ENCODE data around the gene COX4I2. TPM values are rescaled to one million over a fixed set of nuclear protein-coding genes. Genes with fewer than 3 reads are reported as not detected.
A peak's percentile ranks its signal among the peaks of the same experiment; 100 is the strongest.
"Not testable (repeated sequence)": the region's sequence is repeated elsewhere in the genome, so short reads cannot be mapped to it uniquely, and the experiment has no call there.

The COX4I2 gene
- total RNA-seq, 1 donor from 2014 or later, result 0.96 TPM

- ATAC-seq, result no peak
Measured at GRCh38 chr20:31654534-31654933, 16.8 kb downstream of the COX4I2 start.

DNA sequence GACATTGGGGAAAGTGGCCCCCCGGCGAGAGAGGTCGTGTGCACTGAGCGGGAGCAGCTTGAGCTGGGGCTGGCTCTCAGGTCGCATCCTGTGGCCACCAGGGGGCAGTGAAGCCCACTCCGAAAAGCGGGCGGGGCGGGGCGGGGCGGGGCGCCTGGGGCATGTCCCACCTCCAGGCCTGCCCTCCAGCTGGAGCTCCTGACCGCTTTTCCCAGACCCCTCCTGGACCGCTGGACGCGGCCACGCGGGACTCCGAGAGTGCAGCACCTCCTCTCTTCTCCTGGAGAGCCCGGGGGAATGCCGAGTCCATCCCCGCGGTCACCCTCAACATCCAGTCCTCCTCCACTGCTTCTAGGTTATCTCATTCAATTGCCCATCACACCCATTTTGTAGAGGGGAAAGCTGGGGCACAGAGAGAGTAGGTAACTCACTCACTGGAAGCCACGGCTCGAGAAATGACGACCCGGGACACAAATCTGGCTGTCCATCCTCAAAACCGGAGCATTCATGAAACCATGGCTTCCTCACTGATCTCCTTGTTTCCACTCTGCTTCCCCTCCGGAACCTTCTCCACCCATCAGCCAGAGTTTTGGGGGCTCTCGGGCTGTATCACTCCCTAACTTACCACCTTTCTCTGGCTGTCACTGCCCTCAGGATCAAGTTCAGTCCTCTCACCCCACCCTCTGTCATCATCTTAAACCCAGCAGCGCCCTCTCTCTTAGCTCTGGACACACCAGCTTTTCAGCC, 24.1 kb downstream of the COX4I2 start:
- ATAC-seq, result peak; percentile 84

DNA sequence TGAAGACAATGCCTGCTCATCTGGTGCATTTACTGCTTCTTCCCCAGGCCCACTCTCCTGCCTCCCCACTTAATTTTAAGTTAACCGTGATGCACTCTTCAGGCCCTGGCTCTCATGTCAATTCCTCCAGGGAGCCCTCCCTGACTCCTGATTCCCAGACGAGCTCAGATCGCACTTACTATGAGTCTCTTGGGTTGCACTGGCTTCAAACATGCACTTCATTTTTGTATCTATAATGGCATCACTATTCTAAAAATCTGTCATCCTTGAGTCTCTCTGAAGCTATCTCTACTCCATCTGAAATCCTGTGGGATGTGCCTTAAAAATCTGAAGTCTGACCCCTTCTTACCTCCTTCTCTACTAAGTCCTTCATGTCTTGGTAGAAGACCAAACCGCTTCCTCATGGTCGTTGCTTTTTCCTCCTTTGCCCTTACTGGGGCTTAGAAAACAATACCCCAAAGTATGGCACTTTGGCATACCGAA, 24.7 kb downstream of the COX4I2 start:
- no peak for ATAC-seq

- no peak for ATAC-seq
Measured at GRCh38 chr20:31663524-31663837, 25.8 kb downstream of the COX4I2 start.

DNA sequence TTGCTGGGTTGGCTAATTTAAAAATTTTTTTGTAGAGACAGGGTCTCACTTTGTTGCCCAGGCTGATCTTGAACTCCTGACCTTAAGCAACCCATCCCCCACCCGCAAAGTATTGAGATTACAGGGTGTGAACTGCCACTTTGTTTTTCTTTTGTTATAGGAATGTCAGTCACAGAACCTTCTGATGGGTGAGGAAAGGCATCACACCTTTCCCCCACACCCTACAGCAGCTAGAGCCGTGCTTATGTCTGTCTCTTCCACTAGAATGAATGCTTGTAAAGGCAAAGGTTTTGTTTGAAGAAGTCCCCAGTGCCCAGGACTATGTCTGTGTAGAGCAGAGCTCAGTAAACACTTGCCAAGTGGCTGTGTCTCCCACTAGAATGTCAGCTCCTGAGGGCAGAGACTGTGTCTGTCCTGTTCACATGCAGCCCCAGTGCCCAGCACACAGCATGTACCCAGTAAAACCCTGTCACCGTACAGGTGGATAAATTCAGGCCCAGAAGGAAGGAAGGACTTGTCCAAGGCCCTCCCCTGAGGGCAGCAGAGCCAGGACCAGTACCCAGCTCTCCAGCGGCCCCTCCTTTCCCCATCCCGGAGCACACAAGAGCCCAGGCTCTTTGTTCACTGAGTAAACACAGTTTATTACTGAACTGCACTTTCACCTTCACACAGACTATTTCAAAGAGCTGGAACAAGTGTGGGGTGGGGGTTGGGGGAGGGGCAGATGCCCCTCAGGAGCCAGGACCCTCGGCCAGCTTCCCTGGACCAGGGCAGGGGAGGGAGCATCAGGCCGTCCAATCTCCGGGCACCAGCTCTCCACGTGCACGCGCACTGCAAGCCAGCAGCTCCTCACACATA, 26.4 kb downstream of the COX4I2 start:
- ATAC-seq, result no peak

- ATAC-seq, result peak; percentile 9
Measured at GRCh38 chr20:31664696-31665354, 27.1 kb downstream of the COX4I2 start.

DNA sequence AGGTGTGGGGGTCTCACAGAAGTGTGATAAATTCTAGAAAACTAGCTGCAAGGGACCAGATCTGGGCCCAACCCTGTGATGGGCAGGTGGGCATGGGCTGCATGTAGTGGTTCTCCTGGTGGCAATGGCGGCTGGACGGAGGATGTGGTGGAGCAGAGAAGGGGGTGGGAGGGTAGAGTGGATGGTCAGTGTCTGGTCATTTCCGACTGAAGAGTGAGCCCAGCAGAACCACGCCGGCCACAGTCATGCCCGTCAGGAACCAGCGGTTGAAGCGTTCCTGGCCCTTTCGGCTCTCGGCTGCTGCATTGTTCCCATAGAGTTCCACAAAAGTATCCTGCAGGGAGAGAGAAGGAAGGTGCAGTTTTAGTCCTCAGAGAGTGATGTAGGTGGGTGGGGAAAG, 28.0 kb downstream of the COX4I2 start:
- ATAC-seq, result no peak

GRCh38 chr20:31666258-31667042, 28.7 kb downstream of the COX4I2 start:
- peak; percentile 31 for ATAC-seq

GRCh38 chr20:31667315-31668285, 29.9 kb downstream of the COX4I2 start:
- ATAC-seq, result no peak

- not testable (repeated sequence) for ATAC-seq
Measured at GRCh38 chr20:31668944-31669343, 31.2 kb downstream of the COX4I2 start.

- no peak for ATAC-seq
Measured at GRCh38 chr20:31669876-31670275, 32.2 kb downstream of the COX4I2 start.

GRCh38 chr20:31670371-31671228, 32.9 kb downstream of the COX4I2 start:
- ATAC-seq, result no peak

- no peak for ATAC-seq
Measured at GRCh38 chr20:31671324-31671723, 33.6 kb downstream of the COX4I2 start.

- ATAC-seq, result no peak
Measured at GRCh38 chr20:31673435-31673834, 35.7 kb downstream of the COX4I2 start.

DNA sequence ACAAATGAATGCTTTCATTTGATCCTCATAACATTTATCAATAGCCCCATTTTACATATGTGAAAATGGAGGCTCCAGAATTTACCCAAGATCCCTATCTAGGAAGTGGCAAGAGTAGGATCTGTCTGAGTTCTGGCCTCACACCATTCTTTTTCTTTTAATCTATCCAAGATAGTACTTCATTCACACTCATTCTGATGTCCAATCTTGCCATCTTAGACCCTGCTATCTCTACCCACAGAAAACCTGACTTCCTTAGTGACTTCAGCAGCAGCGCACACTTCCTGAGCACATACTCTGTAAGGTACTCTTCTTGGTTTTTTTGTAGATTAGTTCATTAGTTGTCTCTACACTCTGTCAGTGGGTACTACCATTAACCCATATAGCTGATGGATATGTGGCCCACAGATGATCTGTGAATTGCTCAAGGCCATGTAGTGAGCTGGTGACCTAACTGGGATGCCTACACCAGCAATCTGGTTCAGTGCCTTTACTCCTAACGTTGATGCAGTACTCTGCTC, 36.3 kb downstream of the COX4I2 start:
- no peak for ATAC-seq

DNA sequence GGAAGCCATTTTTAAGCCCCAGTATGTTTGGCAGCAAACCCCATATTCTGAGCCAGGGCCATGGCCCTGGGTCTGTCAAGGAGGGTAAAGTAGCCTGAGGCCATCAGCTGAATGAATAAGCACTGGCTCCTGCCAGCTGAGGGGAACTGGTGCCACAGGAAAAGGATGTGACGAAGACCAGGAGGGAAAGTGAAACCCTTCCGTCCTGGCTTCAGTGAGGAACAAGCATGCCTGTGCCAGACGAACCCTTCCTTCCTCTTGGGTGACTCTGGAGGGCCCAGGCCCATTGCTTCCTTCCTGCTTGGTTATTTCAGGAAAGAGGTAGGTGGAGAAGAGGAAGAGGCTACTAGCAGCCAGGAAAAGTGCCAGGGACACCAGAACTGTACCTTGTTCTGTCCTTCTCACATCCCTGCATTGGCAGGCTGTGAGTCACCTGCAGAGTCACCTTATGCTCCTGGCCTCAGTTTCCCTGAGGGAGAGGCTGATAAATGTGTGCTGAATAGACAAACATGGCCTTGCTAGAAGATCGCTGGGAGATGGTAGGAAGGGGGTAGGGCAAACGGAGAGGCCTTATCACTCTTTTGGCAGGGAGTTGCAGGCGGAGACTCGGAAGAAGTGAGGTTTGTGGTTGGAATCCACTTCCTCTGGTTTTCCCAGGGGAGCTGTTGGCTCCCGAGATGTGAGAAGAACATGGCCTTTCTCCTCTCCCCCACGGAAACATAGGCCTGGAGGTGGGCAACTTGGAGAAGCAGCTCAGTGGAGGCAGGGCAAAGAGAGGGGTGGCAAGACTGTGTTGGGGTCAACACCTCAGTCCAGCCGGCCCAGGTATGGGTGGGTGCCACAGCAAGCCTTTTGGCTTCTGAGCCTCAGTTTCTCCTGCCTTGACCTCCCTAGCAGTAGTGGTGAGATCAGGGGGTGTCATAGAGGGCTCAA, 37.4 kb downstream of the COX4I2 start:
- peak; percentile 75 for ATAC-seq

DNA sequence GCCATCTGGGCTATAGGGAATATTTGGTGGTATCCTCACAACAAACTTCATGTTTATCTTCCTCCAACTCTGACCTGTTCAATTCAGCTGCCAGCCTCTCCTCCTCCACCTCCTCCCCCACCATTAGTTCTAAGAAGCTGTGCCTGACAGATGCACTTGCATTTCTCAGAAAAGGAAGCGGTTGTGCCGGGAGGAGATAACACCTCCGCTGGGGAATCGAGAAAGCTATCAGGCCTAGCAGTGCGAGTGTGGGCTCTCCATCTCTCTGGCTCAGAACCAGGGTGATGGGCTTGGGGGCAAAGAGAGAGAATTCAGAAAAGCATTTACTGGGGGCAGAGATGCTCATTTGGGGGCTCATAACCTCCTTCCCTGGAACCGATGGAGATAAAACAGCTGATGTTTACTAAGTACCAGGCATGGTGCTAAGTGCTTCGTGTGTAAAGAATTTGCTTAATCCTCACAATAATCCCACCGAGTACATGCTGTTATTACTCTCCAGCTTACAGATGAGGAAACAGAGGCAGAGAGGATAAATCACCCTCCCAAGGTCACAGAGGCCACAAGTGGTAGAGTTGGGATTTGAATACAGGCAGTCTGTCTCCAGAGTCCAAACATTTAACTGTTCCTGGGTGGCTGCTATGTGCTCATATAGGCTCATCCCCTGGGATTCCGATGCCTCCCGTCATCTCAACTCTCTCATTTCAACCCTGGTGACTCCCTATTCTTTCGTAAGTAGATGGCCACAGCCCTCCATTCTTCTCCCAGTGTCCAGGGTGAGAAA, 38.3 kb downstream of the COX4I2 start:
- ATAC-seq, result no peak

- ATAC-seq, result no peak
Measured at GRCh38 chr20:31676609-31676989, 38.9 kb downstream of the COX4I2 start.
